Endodermal cell (in vitro differentiated cells): ENCODE measurements around the gene PSMA8. TPM values are rescaled to one million over a fixed set of nuclear protein-coding genes. Genes with fewer than 3 reads are reported as not detected.

Experiments used
- DNase-seq: peaks from one replicate; pipeline ENCODE4 v3.0.0-alpha.2; 2017
- H3K27ac ChIP-seq: 2 replicates; pipeline ENCODE4 v1.5.1; 2013; ENCODE audit warnings: mild to moderate bottlenecking, low read depth, low read length, moderate library complexity
- H3K27me3 ChIP-seq: 2 replicates; pipeline ENCODE4 v1.6.1; 2013; ENCODE audit warnings: mild to moderate bottlenecking, low read length, moderate library complexity; ENCODE audit not compliant: insufficient read depth, control insufficient read depth, poor library complexity, severe bottlenecking
- H3K36me3 ChIP-seq: 2 replicates; pipeline ENCODE4 v1.7.0; 2013; ENCODE audit warnings: mild to moderate bottlenecking, low read length, moderate library complexity; ENCODE audit not compliant: control insufficient read depth, insufficient read depth
- H3K4me1 ChIP-seq: one replicate; pipeline ENCODE4 v1.7.0; 2013; ENCODE audit warnings: low read length; ENCODE audit not compliant: control insufficient read depth, insufficient read depth
- H3K4me3 ChIP-seq: 2 replicates; pipeline ENCODE4 v1.5.1; 2013; ENCODE audit warnings: mild to moderate bottlenecking, low read length, moderate library complexity
- H3K9ac ChIP-seq: 2 replicates; pipeline ENCODE4 v1.6.1; 2013; ENCODE audit warnings: mild to moderate bottlenecking, low read length, moderate library complexity; ENCODE audit not compliant: poor library complexity, severe bottlenecking; ENCODE audit errors: extremely low read depth
- H3K9me3 ChIP-seq: 2 replicates; pipeline ENCODE4 v1.6.1; 2013; ENCODE audit warnings: mild to moderate bottlenecking, low read length, moderate library complexity; ENCODE audit not compliant: control insufficient read depth
- H3K27ac Mint-ChIP-seq: 2 replicates; pipeline ENCODE4 v1.8.0; 2020; ENCODE audit warnings: mixed read lengths
- H3K27me3 Mint-ChIP-seq: 2 replicates; pipeline ENCODE4 v1.8.0; 2021; ENCODE audit warnings: mild to moderate bottlenecking, mixed read lengths; ENCODE audit not compliant: insufficient read depth
- H3K36me3 Mint-ChIP-seq: 2 replicates; pipeline ENCODE4 v1.8.0; 2020; ENCODE audit warnings: low read depth, mixed read lengths
- H3K4me1 Mint-ChIP-seq: 2 replicates; pipeline ENCODE4 v1.8.0; 2020; ENCODE audit warnings: mixed read lengths
- H3K4me3 Mint-ChIP-seq: 2 replicates; pipeline ENCODE4 v1.8.0; 2020; ENCODE audit warnings: mild to moderate bottlenecking, moderate library complexity, mixed read lengths
- H3K9me3 Mint-ChIP-seq: 2 replicates; pipeline ENCODE4 v1.8.0; 2020; ENCODE audit warnings: mild to moderate bottlenecking, mixed read lengths
- WGBS, 2 experiments: methylation state at CpG; one replicate each; pipeline versions ENCODE4 v1.1.5 to v1.1.7; 2013; ENCODE audit warnings: missing lambda C conversion rate in 2 of 2, mixed read lengths in 1 of 2; ENCODE audit not compliant: insufficient coverage in 1 of 2, insufficient read length in 1 of 2; 5-methylcytosine and 5-hydroxymethylcytosine counted together
- total RNA-seq, 2 donors: library from RNA; stranded (reverse); fragmentation: NEBNext Ultra II Directional in 1 of 2; extraction: Animal tissue kit (Norgen Biotek cat#: 25700) in 1 of 2; gene quantifications; 2 replicates in 1 of 2; 3 replicates in 1 of 2; pipeline ENCODE4 v1.2.1, GENCODE V29; 2021
- TF ChIP-seq, protein P1 (sequence below): fragments of 200-600 bp; sonication (generic); conservative IDR thresholded peaks from 2 replicates; pipeline ENCODE4 v1.5.0; 2021; ENCODE audit warnings: antibody characterized with exemption, mild to moderate bottlenecking

The PSMA8 gene
- total RNA-seq, 2 donors from 2014 or later, result not detected

DNA sequence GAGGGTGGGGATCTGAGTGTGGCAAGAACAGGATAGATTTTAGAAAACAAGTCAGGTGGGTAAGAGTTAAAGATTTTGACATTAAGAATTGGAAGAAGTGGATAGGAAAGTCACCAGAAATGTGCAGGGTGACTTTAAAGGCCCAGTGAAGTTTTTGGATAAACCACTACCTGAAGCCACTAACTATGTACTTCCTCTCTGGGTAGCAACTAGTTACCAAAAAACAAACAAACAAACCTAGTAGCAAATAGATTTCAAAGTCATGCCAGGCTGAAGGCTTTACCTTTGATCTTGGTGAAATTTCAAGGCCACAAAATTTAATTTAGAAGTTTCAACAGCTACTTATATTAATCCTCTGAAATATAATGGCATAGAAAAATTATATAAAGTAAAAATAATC, 42.5 kb downstream of the PSMA8 start:
- Histone ChIP-seq H3K4me3 (no peak overlapping the region), H3K27ac (no peak overlapping the region), H3K4me1 (no peaks in the 10 kb centered on the region), H3K9me3 (peaks cover 12% of the 10 kb centered on the region), H3K27me3 (no peaks in the 10 kb centered on the region), H3K9ac (no peak overlapping the region), H3K36me3 (no peaks in the 10 kb centered on the region)
- Mint-ChIP-seq H3K4me3 (no peak overlapping the region), H3K4me1 (no peaks in the 10 kb centered on the region), H3K9me3 (peaks cover 5% of the 10 kb centered on the region), H3K36me3 (no peaks in the 10 kb centered on the region), H3K27ac (no peak overlapping the region), H3K27me3 (peaks cover 2% of the 10 kb centered on the region)
- DNase-seq, result no peak
- TF ChIP-seq, protein P1, sequence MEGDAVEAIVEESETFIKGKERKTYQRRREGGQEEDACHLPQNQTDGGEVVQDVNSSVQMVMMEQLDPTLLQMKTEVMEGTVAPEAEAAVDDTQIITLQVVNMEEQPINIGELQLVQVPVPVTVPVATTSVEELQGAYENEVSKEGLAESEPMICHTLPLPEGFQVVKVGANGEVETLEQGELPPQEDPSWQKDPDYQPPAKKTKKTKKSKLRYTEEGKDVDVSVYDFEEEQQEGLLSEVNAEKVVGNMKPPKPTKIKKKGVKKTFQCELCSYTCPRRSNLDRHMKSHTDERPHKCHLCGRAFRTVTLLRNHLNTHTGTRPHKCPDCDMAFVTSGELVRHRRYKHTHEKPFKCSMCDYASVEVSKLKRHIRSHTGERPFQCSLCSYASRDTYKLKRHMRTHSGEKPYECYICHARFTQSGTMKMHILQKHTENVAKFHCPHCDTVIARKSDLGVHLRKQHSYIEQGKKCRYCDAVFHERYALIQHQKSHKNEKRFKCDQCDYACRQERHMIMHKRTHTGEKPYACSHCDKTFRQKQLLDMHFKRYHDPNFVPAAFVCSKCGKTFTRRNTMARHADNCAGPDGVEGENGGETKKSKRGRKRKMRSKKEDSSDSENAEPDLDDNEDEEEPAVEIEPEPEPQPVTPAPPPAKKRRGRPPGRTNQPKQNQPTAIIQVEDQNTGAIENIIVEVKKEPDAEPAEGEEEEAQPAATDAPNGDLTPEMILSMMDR, result no peak

- no peak overlapping the region for H3K4me3 Mint-ChIP-seq
- no peaks in the 10 kb centered on the region for H3K27me3 Mint-ChIP-seq
- Histone ChIP-seq H3K36me3 (no peaks in the 10 kb centered on the region), H3K4me3 (no peak overlapping the region), H3K27me3 (no peaks in the 10 kb centered on the region), H3K9me3 (no peaks in the 10 kb centered on the region), H3K4me1 (no peaks in the 10 kb centered on the region), H3K9ac (no peak overlapping the region), H3K27ac (no peak overlapping the region)
- no peak overlapping the region for H3K27ac Mint-ChIP-seq
- no peaks in the 10 kb centered on the region for H3K4me1 Mint-ChIP-seq
- H3K9me3 Mint-ChIP-seq, result no peaks in the 10 kb centered on the region
- TF ChIP-seq, protein P1, result no peak
- no peak for DNase-seq
- H3K36me3 Mint-ChIP-seq, result no peaks in the 10 kb centered on the region
- WGBS, 2 experiments, result 86 to 91% methylated on average over 6 to 7 of the region's 7 CpGs
These were observed 47.7 kb downstream of the PSMA8 start for GRCh38 chr18:26181343-26181826.

GRCh38 chr18:26183395-26184112, 49.9 kb downstream of the PSMA8 start:
- Mint-ChIP-seq H3K27me3 (no peaks in the 10 kb centered on the region), H3K27ac (no peak overlapping the region), H3K9me3 (no peaks in the 10 kb centered on the region), H3K4me1 (no peaks in the 10 kb centered on the region), H3K36me3 (no peaks in the 10 kb centered on the region), H3K4me3 (no peak overlapping the region)
- Histone ChIP-seq H3K9ac (no peak overlapping the region), H3K9me3 (no peaks in the 10 kb centered on the region), H3K4me1 (no peaks in the 10 kb centered on the region), H3K27ac (no peak overlapping the region), H3K4me3 (no peak overlapping the region), H3K27me3 (no peaks in the 10 kb centered on the region), H3K36me3 (no peaks in the 10 kb centered on the region)
- no peak for DNase-seq
- TF ChIP-seq, protein P1, result no peak
